Measurements from ENCODE around the gene LAG3. TPM values are rescaled to one million over a fixed set of nuclear protein-coding genes. Genes with fewer than 3 reads are reported as not detected.

The LAG3 gene
- total and polyA plus RNA-seq, 10 of the 15 experiments (the other 5 are each of a cell fraction or from before 2014, with no cell fraction given): 0.52 to 4.2 (median 1.0) TPM; not detected in 1

- H2AFZ ChIP-seq (ENCODE audit: control insufficient read depth, low read depth, low read length): peak overlapping the region; percentile 68
- no peak for FAIRE-seq
- under 1% methylated on average over 10 of the region's 10 CpGs for WGBS (ENCODE audit: insufficient coverage, insufficient replicate concordance, low lambda C conversion rate, missing lambda C conversion rate)
- TF ChIP-seq RELB (IDR thresholded peaks at IDR 0.05; ENCODE audit: low read depth): no peak; the same call in 1 of the 2 replicates
- TF ChIP-seq TCF3 (IDR thresholded peaks at IDR 0.05; ENCODE audit: borderline replicate concordance, insufficient read depth, low read depth, low read length): no peak
- TF ChIP-seq EED (IDR thresholded peaks at IDR 0.05; ENCODE audit: low read depth): 0 out of 2 replicates have a peak, but pooled peaks have one; percentile 8
- TF ChIP-seq BACH1 (IDR thresholded peaks at IDR 0.05; ENCODE audit: borderline replicate concordance): no peak; the same call in 1 of the 2 replicates
- TF ChIP-seq ZNF687 (IDR thresholded peaks at IDR 0.05): 0 out of 2 replicates have a peak, but pooled peaks have one; percentile 5
- no peak for TF ChIP-seq BMI1 (IDR thresholded peaks at IDR 0.05; ENCODE audit: borderline replicate concordance)
- peak; percentile 73 for TF ChIP-seq SPI1 (IDR thresholded peaks at IDR 0.05; ENCODE audit: borderline replicate concordance, insufficient read depth, low read depth, low read length)
- TF ChIP-seq ZBTB33 (IDR thresholded peaks at IDR 0.05): no peak
- 0 out of 2 replicates have a peak, but pooled peaks have one; percentile 15 for TF ChIP-seq SMAD5 (IDR thresholded peaks at IDR 0.05; ENCODE audit: low read depth)
- no peak for TF ChIP-seq KDM1A (IDR thresholded peaks at IDR 0.05; ENCODE audit: borderline replicate concordance)
- no peak for TF ChIP-seq RB1 (IDR thresholded peaks at IDR 0.05; ENCODE audit: borderline replicate concordance)
- no peak for TF ChIP-seq IKZF2 (IDR thresholded peaks at IDR 0.05)
- peak; percentile 84 for TF ChIP-seq MLLT1 (IDR thresholded peaks at IDR 0.05)
- 0 out of 2 replicates have a peak, but pooled peaks have one; percentile 4 for TF ChIP-seq RUNX3 (IDR thresholded peaks at IDR 0.05; ENCODE audit: low read length)
- no peak; the same call in 1 of the 2 replicates for TF ChIP-seq DPF2 (IDR thresholded peaks at IDR 0.05)
Observed at GRCh38 chr12:6724409-6724797, 47.9 kb upstream of the LAG3 start.

More at GRCh38 chr12:6724409-6724797, 47.9 kb upstream of the LAG3 start:
- Histone ChIP-seq H3K79me2 (ENCODE audit: control insufficient read depth, insufficient read depth, low read length) (peaks cover 10% of the 10 kb centered on the region), H3K27me3 (replicated peaks in 1 of 2; ENCODE audit: control insufficient read depth in 2 of 2, insufficient read depth in 2 of 2, low read length in 1 of 2) (no peaks in the 10 kb centered on the region), H3K9me3 (replicated peaks; ENCODE audit: control insufficient read depth, insufficient read depth, low read length) (no peaks in the 10 kb centered on the region), H3K4me3 (peak overlapping the region; percentile 78), H3K9ac (ENCODE audit: control insufficient read depth, insufficient read depth, low read length) (peak overlapping the region; percentile 91), H4K20me1 (ENCODE audit: control insufficient read depth, insufficient read depth) (no peaks in the 10 kb centered on the region), H3K36me3 (ENCODE audit: control insufficient read depth in 2 of 2, insufficient read depth in 2 of 2, low read length in 1 of 2) (peaks cover 4 to 8% of the 10 kb centered on the region in 2 experiments; a peak in 3 of 4 replicates), H3K4me1 (ENCODE audit: control insufficient read depth, insufficient read depth, low read length) (no peaks in the 10 kb centered on the region; the same call in 1 of the 2 replicates), H3K27ac (ENCODE audit: control insufficient read depth, insufficient read depth) (peak overlapping the region; percentile 67), H3K4me2 (ENCODE audit: control insufficient read depth, insufficient read depth) (peak overlapping the region; percentile 98)
- ATAC-seq (peak; percentile 59), DNase-seq (ENCODE audit: low read depth, low spot score) (no peak)
- in situ Hi-C loops (cut with MboI): no loop called here
- ChIA-PET CTCF (interaction anchor here (0.6 to 3.5 kb wide), 25 partner anchors 9 to 259 kb away, joined by 3 to 28 read pairs (median 4); partner anchors contain the start of genes CDCA3, MLF2, USP5 and ZNF384), SMC1A (ENCODE audit: uncharacterized antibody, unreplicated experiment) (interaction anchor here (0.7 to 3.1 kb wide), 12 partner anchors 10 to 128 kb away, joined by 3 to 31 read pairs (median 5); partner anchors contain the start of genes CDCA3, MLF2, USP5 and ZNF384), POLR2A (interaction anchor here (0.6 to 3.6 kb wide), 21 partner anchors 10 to 299 kb away, joined by 3 to 53 read pairs (median 5); partner anchors contain the start of genes CDCA3, GAPDH, MLF2 and PTMS), RAD21 (ENCODE audit: unreplicated experiment) (interaction anchor here (1.2 to 3.3 kb wide), 9 partner anchors 21 to 127 kb away, joined by 3 to 45 read pairs (median 6); partner anchors contain the start of genes CDCA3, MLF2, PTMS and ZNF384)
- intact Hi-C loops (cut with micrococcal nuclease; ENCODE audit: unreplicated experiment): no loop called here
- BruUV-seq (replicated peaks): TSS peak; percentile 84

Data from GM12878 (cell line).